ENCODE measurements around the gene SUPT16H.
A peak's percentile ranks its signal among the peaks of the same experiment; 100 is the strongest.
"Not testable (repeated sequence)": the region's sequence is repeated elsewhere in the genome, so short reads cannot be mapped to it uniquely, and the experiment has no call there.

SUPT16H gene

DNA sequence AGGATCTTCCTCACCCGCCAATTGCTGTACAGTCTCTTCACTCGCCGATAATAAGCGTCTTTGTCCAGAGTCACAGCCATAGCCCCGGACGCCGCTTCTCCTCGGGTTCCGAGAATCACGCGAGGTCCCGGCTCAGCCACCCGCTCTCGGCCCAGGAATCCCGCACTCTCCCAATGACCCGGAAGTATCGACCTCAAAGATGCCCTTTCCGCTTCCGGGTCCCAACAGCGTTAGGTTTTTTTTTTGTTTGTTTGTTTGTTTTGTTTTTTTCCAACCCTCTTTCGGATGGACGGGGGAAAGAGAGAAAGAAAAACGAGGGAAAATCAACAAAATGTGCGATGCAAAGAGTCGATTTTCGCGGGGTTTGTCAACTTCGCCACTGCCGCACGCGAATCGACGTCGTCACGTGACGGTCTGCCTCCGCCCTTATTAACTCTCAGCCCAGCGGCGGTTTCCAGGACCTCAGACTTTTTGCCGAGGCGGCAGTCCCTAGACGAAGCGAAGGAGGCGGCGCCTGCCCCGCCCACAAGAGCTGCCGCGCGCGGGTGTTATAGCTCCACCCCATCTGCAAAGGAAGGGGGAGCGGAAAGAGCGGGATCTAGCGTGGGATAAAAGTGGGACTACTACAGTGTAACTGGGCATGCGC, at the start of gene SUPT16H:
Gene SUPT16H (minus strand): TSS at position 172 of the 646 bp plus-strand sequence. CDS start 92 bp downstream, at position 80.
- DNase-seq = peak; percentile 94

DNA sequence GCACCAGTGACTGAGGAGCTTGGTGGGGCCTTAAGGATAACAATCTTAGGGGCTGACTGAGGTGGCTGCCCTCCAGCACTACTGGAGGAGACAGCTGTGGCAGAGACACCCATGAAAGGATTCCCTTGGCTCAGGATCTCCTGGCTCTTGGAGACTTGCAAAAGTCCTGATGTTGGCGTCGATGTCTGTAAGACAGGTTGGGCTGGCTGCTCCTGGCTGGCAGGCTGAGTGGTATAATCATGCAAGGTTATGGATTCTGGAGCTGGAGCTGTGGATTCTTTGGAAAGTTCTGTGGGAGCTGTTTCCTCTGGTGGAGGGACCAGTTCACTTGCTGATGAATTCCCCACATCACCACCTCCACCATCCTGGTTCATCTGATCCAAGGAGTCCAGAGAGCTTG, 47.3 kb upstream of the SUPT16H start:
- no peak for DNase-seq

DNA sequence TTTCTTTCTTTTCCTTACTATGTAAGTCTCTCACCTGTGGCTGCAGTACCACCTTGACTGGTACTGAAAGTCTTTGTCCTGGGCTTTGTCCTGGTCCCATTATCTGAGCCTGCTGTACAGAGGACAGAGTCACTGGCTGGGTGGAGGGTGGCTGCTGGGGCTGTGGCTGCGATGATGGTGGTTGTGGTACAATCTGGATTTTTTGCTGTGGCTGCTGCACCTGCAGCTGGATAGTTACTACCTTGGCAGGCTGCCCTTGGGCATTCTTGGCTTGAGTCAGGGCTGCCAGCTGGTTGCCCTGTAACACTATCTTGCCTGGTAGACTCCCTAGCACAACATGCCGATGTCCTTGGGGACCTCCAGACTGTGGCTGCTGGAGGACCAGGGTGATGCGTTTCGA, 45.1 kb upstream of the SUPT16H start:
- no peak for DNase-seq

DNA sequence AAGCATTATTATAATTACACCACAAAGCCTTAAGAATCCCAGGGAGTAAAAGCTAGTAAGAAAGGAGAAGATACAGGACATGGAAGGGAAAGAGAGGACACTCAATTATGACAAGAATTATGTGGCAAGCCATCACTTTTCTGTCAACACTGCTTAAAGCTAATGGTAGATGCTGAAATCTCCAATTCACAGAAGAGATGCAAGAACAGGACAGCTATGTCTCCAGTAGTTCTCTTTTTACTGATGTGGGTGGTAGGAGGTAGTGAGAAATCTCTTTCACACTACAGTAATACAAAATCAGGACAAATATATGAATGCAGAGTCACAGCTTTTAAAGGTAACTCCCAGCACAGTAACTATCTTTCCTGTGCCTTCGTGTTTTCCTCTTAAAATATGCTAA, 42.9 kb upstream of the SUPT16H start:
- no peak for DNase-seq

DNA sequence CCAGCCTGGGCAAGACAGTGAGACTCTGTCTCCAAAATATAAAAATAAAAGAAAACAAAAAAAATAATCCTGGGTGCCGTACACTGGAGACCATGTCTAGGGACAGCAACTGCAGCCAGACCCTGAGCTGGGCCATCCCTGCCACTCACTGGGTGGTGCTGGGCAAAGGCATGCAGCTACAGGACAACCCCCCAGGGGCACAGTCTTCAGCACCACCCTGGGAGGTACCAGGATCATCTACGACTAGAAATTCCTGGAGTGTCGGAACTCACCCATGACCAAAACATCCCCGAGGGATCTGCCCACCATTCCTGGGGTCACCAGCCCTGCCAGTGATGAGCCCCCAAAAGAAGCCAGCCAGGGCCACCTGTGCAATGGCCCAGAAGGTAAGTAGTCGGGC, 35.7 kb upstream of the SUPT16H start:
- DNase-seq = no peak

DNA sequence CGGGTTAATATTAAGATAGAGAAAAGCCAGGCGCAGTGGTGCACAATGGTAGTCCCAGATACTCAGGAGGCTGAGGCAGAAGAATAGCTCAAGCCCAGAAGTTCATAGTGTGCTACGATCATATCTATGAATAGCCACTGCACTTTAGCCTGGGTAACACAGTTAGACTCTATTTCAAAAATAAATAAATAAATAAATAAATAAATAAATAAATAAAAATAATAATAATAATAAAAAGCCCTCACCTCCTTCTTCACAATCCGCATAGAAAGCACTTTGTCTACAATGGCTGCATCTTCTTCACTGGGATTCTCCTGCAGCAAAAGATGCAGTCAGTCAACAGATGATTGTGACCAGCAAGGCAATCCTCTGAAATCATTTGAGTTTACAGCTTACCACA, 31.5 kb upstream of the SUPT16H start:
- DNase-seq = no peak

DNA sequence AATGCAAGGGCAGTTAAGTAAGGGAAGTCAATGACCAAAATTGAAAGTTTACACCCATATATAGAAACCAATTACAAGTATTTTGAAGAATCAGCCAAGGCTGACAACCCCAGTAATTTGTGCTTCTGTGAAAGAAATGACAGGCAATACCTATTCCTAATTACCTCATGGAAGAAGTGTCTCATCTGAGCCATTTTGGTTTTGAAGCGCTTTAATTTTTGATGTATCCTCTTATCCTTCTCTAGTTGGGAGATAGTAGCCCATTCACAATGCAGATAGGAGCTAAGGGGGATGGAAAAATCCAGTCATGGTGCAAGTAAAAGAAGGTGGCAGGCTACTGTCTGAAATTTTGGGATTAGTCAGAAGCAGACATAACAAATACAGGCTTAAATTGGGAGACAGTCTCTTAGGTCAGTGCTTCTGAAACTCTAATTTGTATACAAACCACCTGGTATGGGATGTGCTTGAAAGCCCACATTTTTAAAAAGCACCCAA, 30.4 kb upstream of the SUPT16H start:
- DNase-seq = no peak

DNA sequence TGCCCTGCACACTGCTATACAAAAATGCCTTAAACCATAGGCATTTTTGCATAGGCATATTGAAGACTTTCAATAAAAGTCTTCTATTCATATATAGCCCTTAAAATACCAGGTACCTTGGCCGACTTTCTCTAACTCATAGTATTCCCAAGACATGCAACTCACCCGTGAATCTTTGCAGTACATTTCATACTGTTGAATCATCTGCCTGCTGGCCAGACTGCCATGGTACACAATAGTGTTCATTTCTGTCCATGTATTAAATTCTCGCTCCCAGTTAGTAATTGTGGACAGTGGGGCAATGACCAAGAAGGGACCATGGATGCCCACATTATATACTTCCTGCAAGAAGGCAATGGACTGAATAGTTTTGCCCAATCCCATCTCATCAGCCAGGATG, 24.3 kb upstream of the SUPT16H start:
- DNase-seq = no peak

DNA sequence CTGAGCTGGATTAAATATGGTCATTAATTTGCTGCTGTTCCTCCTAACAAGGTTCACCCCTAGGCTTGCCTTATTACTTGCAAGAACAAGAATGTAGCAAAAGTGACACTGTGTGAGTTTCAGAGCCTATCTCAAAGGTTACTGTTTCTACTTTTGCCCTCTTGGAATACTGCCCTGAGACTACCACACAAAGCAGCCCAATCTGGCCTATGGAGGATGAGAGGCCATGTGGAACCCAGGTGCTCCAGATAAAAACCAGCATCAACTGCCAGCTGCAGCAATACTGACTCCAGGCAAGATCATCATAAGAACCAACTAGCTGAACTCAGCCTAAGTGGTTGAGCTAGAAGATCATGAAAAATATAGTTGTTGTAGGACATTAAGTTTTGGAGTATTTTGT, 22.4 kb upstream of the SUPT16H start:
- no peak for DNase-seq

DNA sequence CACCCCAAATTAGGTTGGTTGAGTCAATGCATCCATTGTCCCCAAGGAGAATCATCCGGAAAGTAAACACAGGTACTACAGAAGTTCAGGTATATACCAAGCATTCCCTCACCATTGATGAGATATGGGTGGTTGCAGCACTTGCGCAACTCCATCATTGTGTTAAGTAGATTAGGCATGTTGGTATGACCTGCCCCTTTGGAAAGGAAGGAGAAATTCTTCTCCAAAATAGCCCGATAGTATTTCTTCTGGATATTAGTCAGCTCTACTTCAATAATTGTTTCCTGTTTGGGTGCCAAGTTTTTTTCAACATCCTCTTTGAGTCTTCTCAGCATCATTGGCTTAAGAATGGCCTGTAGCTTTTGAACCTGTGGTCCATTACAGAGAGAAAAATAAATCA, 21.3 kb upstream of the SUPT16H start:
- no peak for DNase-seq

DNA sequence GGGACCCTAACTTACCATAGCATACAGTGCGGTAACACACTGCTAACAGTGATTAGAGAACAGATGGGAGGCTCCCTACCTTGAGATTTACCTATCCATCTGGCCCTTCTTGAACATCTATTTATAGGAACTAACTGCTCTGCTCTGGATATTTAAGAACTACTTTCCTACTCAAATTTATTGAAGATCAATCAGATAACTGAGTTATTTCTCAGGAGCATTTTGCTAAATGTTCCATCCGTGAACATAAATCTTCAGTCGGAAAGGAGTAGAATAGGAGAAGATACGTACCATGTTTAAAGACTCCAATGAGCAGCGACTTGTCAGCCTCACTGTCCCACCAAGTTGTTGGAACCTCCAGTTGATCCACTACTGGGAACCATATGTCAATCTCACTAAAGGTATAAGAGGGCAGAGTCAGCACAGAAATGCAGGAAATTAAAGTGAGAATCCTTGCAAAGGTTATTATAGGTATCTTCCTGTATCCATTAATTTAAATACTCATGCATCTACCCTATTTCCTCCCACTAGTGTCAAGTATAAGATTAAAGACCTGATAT, 15.6 kb upstream of the SUPT16H start:
- DNase-seq = no peak

DNA sequence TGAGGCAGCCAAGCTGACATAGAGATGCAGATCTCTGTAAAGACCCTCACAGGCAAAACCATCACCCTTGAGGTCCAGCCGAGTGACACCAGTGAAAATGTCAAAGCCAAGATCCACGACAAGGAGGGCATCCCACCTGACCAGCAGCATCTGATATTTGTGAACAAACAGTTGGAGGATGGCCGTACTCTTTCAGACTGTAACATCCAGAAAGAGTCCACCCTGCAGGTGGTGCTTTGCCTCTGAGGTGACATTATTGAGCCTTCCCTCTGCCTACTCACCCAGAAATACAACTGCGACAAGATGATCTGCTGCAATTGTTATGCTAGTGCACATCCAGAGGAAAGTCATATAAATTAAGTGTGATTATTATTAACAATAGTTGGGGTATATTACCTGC, 15.1 kb upstream of the SUPT16H start:
- no peak for DNase-seq

DNA sequence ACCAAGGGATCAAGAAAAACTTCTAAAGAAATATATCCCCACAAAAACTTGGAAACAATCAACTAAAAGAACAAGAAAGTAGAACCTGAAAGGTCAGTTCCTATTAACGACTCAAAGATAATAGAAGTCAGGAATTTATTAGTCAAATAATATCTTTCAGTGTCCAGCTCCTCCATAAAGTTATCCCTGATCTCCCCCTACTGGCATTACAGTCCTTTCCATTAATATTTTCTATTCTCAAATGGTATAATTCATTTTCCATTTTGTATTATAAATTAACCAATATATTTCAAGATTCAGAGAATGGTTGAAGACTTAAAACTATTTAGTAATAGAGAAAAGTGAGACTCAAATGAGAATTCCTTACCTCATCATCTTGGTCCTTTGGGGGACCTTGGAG, 11.6 kb upstream of the SUPT16H start:
- DNase-seq = no peak

DNA sequence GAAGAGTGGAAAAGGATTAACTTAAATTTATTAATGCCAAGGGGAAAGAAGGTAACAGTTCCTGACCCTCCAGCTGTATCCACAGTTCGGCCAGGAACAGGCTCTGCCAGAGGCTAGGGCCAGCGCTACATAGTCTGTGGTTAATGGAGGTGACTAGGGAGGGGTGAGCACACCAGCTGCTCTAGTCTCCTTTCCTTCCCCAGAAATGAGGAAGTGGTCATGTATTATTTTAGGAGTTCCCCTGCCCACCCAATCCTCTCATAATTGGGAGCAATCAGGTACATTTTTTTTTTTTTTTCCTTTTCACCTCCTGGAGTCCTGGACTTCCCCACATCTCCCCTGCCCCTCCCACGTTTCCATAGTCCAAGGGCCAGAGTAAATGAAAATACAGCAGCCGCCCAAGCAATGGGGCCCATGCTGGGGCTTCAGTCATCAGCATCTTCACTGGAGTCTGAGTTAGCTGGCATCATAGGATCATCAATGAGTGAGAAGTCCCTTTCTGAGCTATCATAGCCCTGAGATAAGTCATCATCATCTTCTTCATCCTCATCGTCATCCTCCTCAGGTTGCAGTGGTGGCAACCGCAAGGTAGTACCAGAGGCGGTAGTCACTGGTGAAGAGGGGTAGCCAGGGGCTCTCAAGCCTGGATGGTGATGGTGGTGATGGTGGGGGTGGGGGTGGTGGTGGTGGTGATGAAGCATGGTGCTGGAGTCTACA, 1.5 kb upstream of the SUPT16H start:
- peak; percentile 5 for DNase-seq

DNA sequence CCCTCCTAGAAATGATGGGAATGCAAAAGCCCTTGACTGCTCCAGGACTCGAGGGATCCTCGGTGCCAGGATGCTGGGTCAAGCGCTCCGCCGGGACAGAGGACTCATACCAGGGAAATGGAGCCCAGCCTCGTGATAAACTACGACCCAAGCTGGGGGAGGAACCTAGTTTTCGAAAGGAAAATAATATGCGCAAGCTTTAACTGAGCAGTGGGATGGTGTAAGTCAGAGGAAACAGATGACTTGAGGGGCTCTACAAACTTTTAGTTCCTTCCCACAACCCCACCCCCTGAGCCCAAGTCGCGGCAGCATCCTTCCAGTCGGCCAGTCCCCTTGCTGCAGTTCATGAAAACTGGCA, 654 bp upstream of the SUPT16H start:
- peak; percentile 23 for DNase-seq

DNA sequence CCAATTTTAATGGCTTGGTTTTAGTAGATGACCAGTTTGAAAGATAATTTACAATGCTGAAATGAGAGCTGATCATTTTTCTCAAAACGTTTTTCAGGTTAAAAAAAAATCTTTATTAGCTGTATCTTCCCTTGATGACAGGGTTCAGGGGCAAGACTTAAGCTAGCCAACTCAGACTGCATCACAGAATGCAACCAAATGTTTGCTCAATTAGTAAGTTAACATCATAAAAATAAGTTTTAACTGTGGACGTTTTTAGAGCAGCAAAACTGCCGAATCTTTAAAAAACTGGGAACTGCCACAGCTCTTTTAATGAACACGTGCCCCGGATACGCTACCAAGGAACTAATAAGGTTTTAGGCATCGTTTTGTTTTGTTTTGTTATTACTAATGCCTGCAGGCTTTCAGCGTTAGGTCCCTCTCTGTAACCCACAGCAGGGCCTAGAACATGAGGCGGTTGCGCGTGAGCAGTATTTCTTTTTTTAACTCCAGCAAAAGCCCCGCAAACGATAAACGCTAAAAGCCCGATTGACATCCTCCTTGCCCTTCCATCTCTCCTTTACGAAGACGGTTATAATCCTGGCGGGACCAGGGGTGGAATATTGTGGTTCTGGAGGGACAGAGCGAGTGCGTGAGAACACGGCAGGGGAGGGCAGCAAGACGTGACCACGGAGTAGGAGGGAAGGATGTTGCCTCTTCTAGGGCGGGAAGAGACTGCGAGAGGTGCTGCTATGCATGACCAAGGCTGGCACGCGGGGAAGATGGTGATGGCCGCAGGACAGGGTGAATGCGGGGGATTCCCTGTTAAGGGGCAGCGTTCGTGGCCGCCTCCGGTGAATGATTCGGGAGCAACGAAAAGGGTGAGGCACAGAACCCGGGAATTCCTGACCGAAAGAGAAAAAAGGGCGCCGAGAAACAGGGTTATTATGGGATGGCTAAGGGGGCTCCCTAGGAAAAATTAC, 652 bp downstream of the SUPT16H start:
- no peak for DNase-seq

DNA sequence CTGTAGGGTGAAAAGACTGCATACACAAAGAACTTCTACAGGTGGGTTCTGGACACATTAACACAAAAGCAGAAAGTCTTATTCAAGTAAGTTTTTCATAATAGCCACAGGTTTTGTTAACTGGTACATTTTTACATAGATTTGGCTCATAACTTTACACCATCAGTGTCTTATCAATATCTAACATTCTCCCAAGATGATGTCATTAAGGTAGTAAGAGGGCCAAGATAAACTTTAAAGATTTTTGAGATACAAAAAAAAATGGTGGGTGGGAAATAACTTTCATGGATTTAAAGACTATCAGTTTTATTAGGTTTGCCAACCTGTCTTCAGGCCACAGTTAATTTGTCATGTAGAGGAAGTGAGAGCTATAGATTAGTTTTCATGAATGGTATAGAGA, 1.7 kb downstream of the SUPT16H start:
- no peak for DNase-seq

DNA sequence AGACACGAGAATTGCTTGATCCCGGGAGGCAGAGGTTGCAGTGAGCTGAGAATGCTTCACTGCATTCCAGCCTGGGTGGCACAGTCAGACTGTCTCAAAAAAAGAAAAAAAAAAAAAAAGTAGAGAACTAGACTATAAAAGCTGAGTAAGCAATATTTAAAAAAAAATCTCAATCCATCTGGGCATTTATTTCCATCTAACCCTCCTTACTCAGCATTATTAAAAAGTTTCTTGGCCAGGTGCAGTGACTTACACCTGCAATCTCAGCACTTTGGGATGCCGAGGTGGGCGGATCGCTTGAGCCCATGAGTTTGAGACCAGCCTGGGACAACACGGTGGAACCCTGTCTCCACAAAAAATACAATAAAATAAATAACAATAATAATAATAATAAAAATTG, 4.5 kb downstream of the SUPT16H start:
- DNase-seq = no peak

DNA sequence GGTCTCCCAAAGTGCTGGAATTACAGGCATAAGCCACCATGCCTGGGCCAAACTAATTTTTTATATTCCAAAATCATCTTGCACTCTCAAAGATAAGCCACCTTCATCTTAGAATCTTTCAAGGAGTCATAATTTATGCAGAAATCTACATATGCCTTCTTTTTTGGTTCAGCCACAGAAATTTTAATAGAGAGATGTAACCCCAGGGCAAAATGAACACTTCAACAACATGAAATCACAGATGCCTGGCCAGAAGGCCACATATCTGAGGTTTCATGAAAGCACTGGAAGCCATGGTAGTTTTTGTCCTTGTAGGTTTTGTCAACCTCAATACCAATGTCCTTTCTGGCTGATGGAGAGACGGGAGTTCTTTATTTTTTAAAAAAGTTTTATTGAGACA, 9.8 kb downstream of the SUPT16H start:
- no peak for DNase-seq

DNA sequence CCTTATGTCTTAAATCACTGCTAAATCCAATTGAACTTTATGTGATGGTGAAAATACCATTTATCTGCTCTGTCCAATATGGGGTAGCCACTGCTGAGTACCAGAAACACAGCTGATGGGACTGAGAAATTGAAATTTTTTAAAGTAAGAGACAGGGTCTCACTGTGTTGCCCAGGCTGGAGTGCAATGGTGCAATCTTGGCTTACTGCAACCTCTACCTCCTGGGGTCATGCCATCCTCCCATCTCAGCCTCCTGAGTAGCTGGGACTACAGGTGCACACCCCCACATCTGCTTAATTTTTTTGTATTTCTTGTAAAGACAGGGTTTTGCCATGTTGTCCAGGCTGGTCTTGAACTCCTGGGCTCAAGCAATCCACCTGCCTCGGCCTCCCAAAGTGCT, 11.0 kb downstream of the SUPT16H start:
- not testable (repeated sequence) for DNase-seq

DNA sequence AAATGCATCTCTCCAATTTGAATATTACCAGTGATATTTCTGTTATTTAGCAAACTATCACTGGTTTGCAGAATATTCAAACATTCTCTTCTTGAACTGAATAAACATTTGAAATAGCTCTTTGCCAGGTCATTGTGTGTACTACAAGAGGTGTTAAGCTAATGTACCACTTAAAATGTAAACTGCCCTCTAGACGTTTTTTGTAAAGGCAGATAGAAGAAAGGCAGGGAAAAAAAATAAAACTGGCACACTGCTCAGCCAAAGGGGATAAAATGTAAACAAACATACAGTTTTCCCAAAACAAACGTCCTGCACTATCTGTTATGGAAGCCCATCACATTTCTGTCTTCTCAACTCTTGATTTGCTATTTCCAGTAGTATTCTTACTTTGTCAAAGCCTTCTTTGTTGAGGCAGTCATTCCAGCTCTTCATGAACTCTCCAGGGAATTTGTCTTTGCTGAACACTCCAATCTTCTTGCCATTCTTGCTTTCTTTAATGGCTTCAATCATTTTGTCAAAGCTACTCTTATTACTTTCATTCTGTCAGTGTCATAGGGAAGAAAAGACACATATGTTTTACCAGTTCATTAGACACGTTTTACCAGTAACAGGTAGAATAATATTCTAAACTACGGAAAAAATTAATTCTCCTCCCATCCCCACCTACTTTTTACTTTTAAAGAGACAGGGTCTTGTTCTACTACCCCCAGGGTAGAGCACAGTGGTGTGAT, 13.7 kb downstream of the SUPT16H start:
- no peak for DNase-seq

DNA sequence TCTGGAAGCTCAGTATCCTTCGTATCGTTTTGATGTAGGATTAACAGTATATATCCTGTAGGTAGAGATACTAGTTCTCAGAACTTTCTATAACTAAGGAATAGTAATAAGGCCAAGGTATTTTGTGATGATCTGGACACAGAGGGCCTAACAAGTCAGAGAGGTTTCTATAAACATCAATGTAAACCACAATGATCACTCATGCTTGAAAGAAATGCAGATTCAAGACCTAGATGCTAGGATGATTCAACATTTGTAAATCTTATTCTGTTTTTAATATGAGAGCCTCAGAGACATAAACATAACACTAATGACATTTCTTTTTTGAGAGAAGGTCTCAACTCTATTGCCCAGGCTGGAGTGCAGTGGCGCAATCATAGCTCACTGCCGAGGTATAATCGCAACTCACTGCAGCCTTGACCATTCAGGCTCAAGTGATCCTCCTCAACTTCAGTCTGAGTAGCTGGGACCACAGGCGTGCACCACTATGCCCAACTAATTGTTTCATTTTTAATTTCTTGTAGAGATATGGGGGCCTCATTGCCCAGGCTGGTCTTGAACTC, 16.2 kb downstream of the SUPT16H start:
- DNase-seq = no peak
